Stimulated activated naive B cell treated with anti-CD40 and anti-IgM and Interleukin-4, amounts not matched to agents 10 μg/mL and 1 μg/mL and 100 μg/mL, for 72 hours (primary cell): ENCODE results near the gene KCTD1.

Experiments
- ATAC-seq, 2 donors: fragments of 150-1000 bp; cut with Tn5 transposase; replicated peaks; 2 replicates each; pipeline ENCODE4 v1.10.0; 2021; ENCODE audit warnings: moderate library complexity in 1 of 2
- DNase-seq: peaks from one replicate; pipeline ENCODE4 v3.0.0; 2021
- H3K27ac Mint-ChIP-seq: one replicate; pipeline ENCODE4 v1.8.0; 2022; ENCODE audit warnings: mild to moderate bottlenecking, mixed read lengths
- H3K27me3 Mint-ChIP-seq, 2 donors: one replicate each; pipeline ENCODE4 v1.8.0; 2022; ENCODE audit warnings: mixed read lengths in 2 of 2
- H3K36me3 Mint-ChIP-seq, 2 donors: one replicate each; pipeline ENCODE4 v1.8.0; 2022; ENCODE audit warnings: mixed read lengths in 2 of 2, mild to moderate bottlenecking in 1 of 2
- H3K4me1 Mint-ChIP-seq, 2 donors: one replicate each; pipeline ENCODE4 v1.8.0; 2022; ENCODE audit warnings: mixed read lengths in 2 of 2, mild to moderate bottlenecking in 1 of 2
- H3K4me3 Mint-ChIP-seq, 2 donors: one replicate each; pipeline ENCODE4 v1.8.0; 2022; ENCODE audit warnings: mild to moderate bottlenecking in 2 of 2, mixed read lengths in 2 of 2, moderate library complexity in 1 of 2
- H3K9me3 Mint-ChIP-seq, 2 donors: one replicate each; pipeline ENCODE4 v1.8.0; 2022; ENCODE audit warnings: mixed read lengths in 2 of 2, mild to moderate bottlenecking in 1 of 2

Gene KCTD1

GRCh38 chr18:26520974-26521373 is 27.4 kb downstream of the KCTD1 start:
- Mint-ChIP-seq H3K27ac (no peak overlapping the region), H3K9me3 (no peaks in the 10 kb centered on the region), H3K36me3 (no peaks in the 10 kb centered on the region), H3K4me3 (no peak overlapping the region), H3K27me3 (no peaks in the 10 kb centered on the region), H3K4me1 (peaks cover 0 to 2% of the 10 kb centered on the region in 2 donors)
- ATAC-seq (no peak), DNase-seq (no peak)

- Mint-ChIP-seq H3K27ac (no peak overlapping the region), H3K36me3 (no peaks in the 10 kb centered on the region), H3K4me1 (no peaks in the 10 kb centered on the region), H3K27me3 (no peaks in the 10 kb centered on the region), H3K9me3 (no peaks in the 10 kb centered on the region), H3K4me3 (no peak overlapping the region)
- DNase-seq: no peak
- no peak for ATAC-seq
Measured at GRCh38 chr18:26519114-26519513, 29.2 kb downstream of the KCTD1 start.

DNA sequence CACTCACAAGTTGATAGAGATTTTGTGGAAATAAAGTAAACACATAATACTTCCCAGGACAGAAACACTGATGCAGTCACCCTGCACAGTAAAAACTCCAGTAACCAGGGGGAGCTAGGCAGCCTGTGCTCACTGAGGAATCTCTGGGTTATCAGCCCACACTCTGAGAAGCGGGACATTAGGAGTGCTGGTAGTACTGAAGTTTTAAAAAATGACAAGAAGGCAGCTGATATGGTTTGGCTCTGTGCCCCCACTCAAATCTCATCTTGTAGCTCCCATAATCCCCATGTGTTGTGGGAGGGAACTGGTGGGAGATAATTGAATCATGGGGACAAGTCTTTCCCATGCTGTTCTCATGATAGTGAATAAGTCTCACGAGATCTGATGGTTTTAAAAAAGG is 31.4 kb downstream of the KCTD1 start:
- no peak overlapping the region for H3K4me3 Mint-ChIP-seq
- no peak overlapping the region for H3K27ac Mint-ChIP-seq
- no peaks in the 10 kb centered on the region for H3K36me3 Mint-ChIP-seq
- no peaks in the 10 kb centered on the region for H3K4me1 Mint-ChIP-seq
- no peaks in the 10 kb centered on the region for H3K9me3 Mint-ChIP-seq
- H3K27me3 Mint-ChIP-seq: peaks cover 0 to 5% of the 10 kb centered on the region in 2 donors
- no peak for DNase-seq
- no peak for ATAC-seq

DNA sequence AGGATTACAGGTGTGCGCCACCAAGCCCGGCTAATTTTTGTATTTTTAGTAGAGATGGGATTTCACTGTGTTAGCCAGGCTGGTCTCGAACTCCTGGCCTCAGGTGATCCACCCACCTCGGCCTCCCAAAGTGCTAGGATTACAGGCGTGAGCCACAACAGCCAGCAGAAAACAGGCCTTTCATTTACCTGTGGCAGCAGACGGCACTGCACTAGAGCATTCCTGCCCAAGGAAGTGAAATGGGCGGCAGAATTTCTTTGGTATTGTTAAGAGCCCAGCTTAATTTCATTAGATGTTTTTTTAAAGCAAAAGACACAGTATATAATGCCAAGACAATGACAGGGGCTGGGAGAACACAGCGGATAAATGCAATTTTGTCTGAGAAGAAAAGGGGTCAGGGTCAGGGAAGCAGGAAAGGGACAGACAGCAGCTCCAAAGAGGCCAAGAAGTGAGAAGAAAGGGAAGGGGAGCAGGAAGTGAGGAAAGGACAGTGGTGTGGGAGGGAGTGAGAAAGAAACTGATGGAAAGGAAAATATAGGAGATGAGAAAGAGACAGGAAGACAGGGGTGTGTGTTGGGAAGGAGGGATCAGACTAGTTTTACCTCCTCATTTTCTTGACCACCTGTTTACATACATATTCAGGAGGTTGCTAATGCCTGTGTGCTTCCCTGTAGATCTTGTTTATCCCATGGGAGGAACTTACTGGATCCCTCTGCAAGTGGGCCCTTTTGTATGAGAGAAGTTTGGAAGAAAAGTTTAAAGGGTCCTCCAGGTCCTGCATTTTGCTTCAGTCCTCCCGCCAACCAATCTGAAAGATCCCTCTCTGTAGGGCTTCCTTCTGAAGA is 32.5 kb downstream of the KCTD1 start:
- no peak for ATAC-seq
- no peaks in the 10 kb centered on the region for H3K9me3 Mint-ChIP-seq
- no peak overlapping the region for H3K4me3 Mint-ChIP-seq
- H3K36me3 Mint-ChIP-seq: no peaks in the 10 kb centered on the region
- no peak for DNase-seq
- H3K4me1 Mint-ChIP-seq: no peaks in the 10 kb centered on the region
- no peak overlapping the region for H3K27ac Mint-ChIP-seq
- H3K27me3 Mint-ChIP-seq: peaks cover 0 to 5% of the 10 kb centered on the region in 2 donors

GRCh38 chr18:26511339-26512071 is 36.8 kb downstream of the KCTD1 start:
- DNase-seq (no peak), ATAC-seq (no peak)
- no peak overlapping the region for H3K27ac Mint-ChIP-seq
- peaks cover 0 to 5% of the 10 kb centered on the region in 2 donors for H3K27me3 Mint-ChIP-seq
- H3K4me3 Mint-ChIP-seq: no peak overlapping the region
- no peaks in the 10 kb centered on the region for H3K36me3 Mint-ChIP-seq
- no peaks in the 10 kb centered on the region for H3K4me1 Mint-ChIP-seq
- no peaks in the 10 kb centered on the region for H3K9me3 Mint-ChIP-seq

DNA sequence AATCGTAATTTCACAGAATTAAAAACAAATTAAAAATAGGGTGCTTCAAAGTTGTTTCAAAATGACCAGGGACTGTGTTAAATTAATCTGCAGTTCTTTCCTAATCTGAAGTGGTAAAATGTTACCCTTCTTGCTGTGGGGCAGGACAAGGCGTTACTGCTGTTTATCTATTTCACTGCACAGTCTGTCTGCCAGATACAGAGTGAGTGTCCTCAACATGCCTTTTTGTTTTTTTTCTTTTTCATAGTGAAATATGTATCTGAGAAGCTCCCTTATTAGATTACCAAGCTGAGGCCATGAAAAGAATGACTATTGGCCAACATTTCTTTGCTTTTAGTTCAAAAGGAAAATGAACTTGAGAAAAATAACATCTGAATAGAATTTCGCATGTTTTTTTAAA is 38.0 kb downstream of the KCTD1 start:
- no peak overlapping the region for H3K27ac Mint-ChIP-seq
- H3K4me3 Mint-ChIP-seq: no peak overlapping the region
- peaks cover 0 to 4% of the 10 kb centered on the region in 2 donors for H3K36me3 Mint-ChIP-seq
- H3K9me3 Mint-ChIP-seq: no peaks in the 10 kb centered on the region
- H3K4me1 Mint-ChIP-seq: no peaks in the 10 kb centered on the region
- peaks cover 0 to 5% of the 10 kb centered on the region in 2 donors for H3K27me3 Mint-ChIP-seq
- DNase-seq (no peak), ATAC-seq (no peak)

GRCh38 chr18:26506012-26506411 is 42.3 kb downstream of the KCTD1 start:
- DNase-seq (no peak), ATAC-seq (no peak)
- Mint-ChIP-seq H3K27me3 (no peaks in the 10 kb centered on the region), H3K36me3 (peaks cover 0 to 4% of the 10 kb centered on the region in 2 donors), H3K4me1 (no peaks in the 10 kb centered on the region), H3K9me3 (no peaks in the 10 kb centered on the region), H3K27ac (no peak overlapping the region), H3K4me3 (no peak overlapping the region)

DNA sequence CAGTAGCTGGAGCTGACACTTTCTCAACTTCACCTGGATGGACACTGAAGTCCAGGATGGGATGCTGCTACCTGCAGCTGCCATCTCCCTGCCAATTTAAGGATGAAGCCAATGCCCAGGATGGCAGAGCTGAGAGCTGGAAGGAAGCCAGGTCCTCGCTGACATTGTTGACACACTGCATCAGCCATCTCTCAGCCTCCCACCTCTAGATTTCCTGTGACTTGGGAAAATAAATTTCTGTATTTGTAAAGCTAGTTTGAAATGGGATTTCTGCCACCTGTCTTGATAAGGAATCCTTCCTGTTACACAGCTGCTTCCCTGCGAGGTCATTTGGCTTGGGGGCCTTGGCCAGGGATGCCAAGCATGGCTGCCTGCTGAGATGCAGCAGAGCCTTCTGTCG is 43.5 kb downstream of the KCTD1 start:
- Mint-ChIP-seq H3K27me3 (no peaks in the 10 kb centered on the region), H3K4me3 (no peak overlapping the region), H3K9me3 (no peaks in the 10 kb centered on the region), H3K27ac (no peak overlapping the region), H3K4me1 (no peaks in the 10 kb centered on the region), H3K36me3 (peaks cover 0 to 4% of the 10 kb centered on the region in 2 donors)
- ATAC-seq (no peak), DNase-seq (no peak)

- Mint-ChIP-seq H3K27me3 (no peaks in the 10 kb centered on the region), H3K4me3 (no peak overlapping the region), H3K27ac (no peak overlapping the region), H3K4me1 (no peaks in the 10 kb centered on the region), H3K36me3 (peaks cover 0 to 4% of the 10 kb centered on the region in 2 donors), H3K9me3 (no peaks in the 10 kb centered on the region)
- ATAC-seq: no peak
- DNase-seq: no peak
Measured at GRCh38 chr18:26503382-26503781, 45.0 kb downstream of the KCTD1 start.

GRCh38 chr18:26502823-26503222 is 45.5 kb downstream of the KCTD1 start:
- ATAC-seq: no peak
- no peaks in the 10 kb centered on the region for H3K4me1 Mint-ChIP-seq
- H3K36me3 Mint-ChIP-seq: peaks cover 0 to 4% of the 10 kb centered on the region in 2 donors
- no peaks in the 10 kb centered on the region for H3K9me3 Mint-ChIP-seq
- H3K27me3 Mint-ChIP-seq: no peaks in the 10 kb centered on the region
- DNase-seq: no peak
- H3K4me3 Mint-ChIP-seq: no peak overlapping the region
- no peak overlapping the region for H3K27ac Mint-ChIP-seq

DNA sequence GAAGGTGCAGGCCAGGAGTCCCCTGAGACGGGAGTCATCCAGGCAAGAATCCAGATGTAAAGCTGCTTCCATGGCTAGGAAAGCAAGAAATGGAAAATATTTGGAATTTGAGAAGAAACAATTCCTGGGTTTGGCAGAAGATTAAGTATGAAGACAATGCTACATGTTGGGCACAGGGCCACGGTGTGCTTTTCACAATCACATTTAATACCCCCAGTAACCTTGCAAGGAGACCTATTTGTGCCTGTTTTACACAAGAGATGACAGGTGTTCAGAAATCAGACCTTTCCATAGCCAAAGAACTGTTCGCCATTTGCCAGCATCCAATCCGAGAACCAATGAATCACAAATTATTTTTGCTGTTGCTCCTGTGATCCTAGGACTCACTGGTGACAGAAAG is 50.5 kb downstream of the KCTD1 start:
- ATAC-seq (no peak), DNase-seq (no peak)
- H3K9me3 Mint-ChIP-seq: no peaks in the 10 kb centered on the region
- H3K4me1 Mint-ChIP-seq: no peaks in the 10 kb centered on the region
- no peak overlapping the region for H3K27ac Mint-ChIP-seq
- H3K4me3 Mint-ChIP-seq: no peak overlapping the region
- H3K27me3 Mint-ChIP-seq: no peaks in the 10 kb centered on the region
- H3K36me3 Mint-ChIP-seq: no peaks in the 10 kb centered on the region

- Mint-ChIP-seq H3K4me1 (no peaks in the 10 kb centered on the region), H3K27ac (no peak overlapping the region), H3K36me3 (no peaks in the 10 kb centered on the region), H3K27me3 (no peaks in the 10 kb centered on the region), H3K4me3 (no peak overlapping the region), H3K9me3 (no peaks in the 10 kb centered on the region)
- DNase-seq (no peak), ATAC-seq (no peak)
Measured at GRCh38 chr18:26496528-26496927, 51.8 kb downstream of the KCTD1 start.

GRCh38 chr18:26495287-26495686 is 53.1 kb downstream of the KCTD1 start:
- Mint-ChIP-seq H3K9me3 (peaks cover 0 to 2% of the 10 kb centered on the region in 2 donors), H3K4me3 (no peak overlapping the region), H3K27me3 (no peaks in the 10 kb centered on the region), H3K27ac (no peak overlapping the region), H3K4me1 (no peaks in the 10 kb centered on the region), H3K36me3 (no peaks in the 10 kb centered on the region)
- no peak for DNase-seq
- ATAC-seq: no peak

- H3K4me3 Mint-ChIP-seq: no peak overlapping the region
- ATAC-seq: no peak
- H3K27ac Mint-ChIP-seq: no peak overlapping the region
- no peaks in the 10 kb centered on the region for H3K4me1 Mint-ChIP-seq
- H3K36me3 Mint-ChIP-seq: no peaks in the 10 kb centered on the region
- no peaks in the 10 kb centered on the region for H3K27me3 Mint-ChIP-seq
- DNase-seq: no peak
- peaks cover 0 to 2% of the 10 kb centered on the region in 2 donors for H3K9me3 Mint-ChIP-seq
Measured at GRCh38 chr18:26493021-26493420, 55.3 kb downstream of the KCTD1 start.

GRCh38 chr18:26491194-26491816 is 57.0 kb downstream of the KCTD1 start:
- DNase-seq (no peak), ATAC-seq (no peak)
- Mint-ChIP-seq H3K27ac (no peak overlapping the region), H3K4me1 (no peaks in the 10 kb centered on the region), H3K4me3 (no peak overlapping the region), H3K27me3 (no peaks in the 10 kb centered on the region), H3K36me3 (no peaks in the 10 kb centered on the region), H3K9me3 (peaks cover 0 to 2% of the 10 kb centered on the region in 2 donors)
